ENCODE measurements around the gene PRM1. TPM values are rescaled to one million over a fixed set of nuclear protein-coding genes. Genes with fewer than 3 reads are reported as not detected.

The PRM1 gene
- total RNA-seq, 1 donor from 2014 or later, result not detected

- Histone ChIP-seq H3K36me3 (no peaks in the 10 kb centered on the region), H3K4me3 (no peak overlapping the region), H3K4me1 (no peaks in the 10 kb centered on the region), H3K27ac (no peak overlapping the region), H3K9me3 (no peaks in the 10 kb centered on the region), H3K27me3 (no peaks in the 10 kb centered on the region)
- intact Hi-C loops (cut with DNase I), result no loop called here
- TF ChIP-seq, protein P1, sequence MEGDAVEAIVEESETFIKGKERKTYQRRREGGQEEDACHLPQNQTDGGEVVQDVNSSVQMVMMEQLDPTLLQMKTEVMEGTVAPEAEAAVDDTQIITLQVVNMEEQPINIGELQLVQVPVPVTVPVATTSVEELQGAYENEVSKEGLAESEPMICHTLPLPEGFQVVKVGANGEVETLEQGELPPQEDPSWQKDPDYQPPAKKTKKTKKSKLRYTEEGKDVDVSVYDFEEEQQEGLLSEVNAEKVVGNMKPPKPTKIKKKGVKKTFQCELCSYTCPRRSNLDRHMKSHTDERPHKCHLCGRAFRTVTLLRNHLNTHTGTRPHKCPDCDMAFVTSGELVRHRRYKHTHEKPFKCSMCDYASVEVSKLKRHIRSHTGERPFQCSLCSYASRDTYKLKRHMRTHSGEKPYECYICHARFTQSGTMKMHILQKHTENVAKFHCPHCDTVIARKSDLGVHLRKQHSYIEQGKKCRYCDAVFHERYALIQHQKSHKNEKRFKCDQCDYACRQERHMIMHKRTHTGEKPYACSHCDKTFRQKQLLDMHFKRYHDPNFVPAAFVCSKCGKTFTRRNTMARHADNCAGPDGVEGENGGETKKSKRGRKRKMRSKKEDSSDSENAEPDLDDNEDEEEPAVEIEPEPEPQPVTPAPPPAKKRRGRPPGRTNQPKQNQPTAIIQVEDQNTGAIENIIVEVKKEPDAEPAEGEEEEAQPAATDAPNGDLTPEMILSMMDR (IDR thresholded peaks at IDR 0.05), result no peak
- no peak for DNase-seq (ENCODE audit: low spot score in 2 of 2)
These were observed 16.0 kb downstream of the PRM1 start for GRCh38 chr16:11265124-11265523.

GRCh38 chr16:11264155-11264832, 16.8 kb downstream of the PRM1 start:
- H3K4me1 ChIP-seq, result peaks cover 0 to 1% of the 10 kb centered on the region in 2 donors
- H3K27me3 ChIP-seq, result no peaks in the 10 kb centered on the region
- H3K9me3 ChIP-seq, result no peaks in the 10 kb centered on the region
- no peak for DNase-seq (ENCODE audit: low spot score in 2 of 2)
- no peak overlapping the region for H3K27ac ChIP-seq
- no peaks in the 10 kb centered on the region for H3K36me3 ChIP-seq
- intact Hi-C loops (cut with DNase I), result no loop called here
- no peak overlapping the region for H3K4me3 ChIP-seq
- TF ChIP-seq, protein P1 (IDR thresholded peaks at IDR 0.05), result no peak

DNA sequence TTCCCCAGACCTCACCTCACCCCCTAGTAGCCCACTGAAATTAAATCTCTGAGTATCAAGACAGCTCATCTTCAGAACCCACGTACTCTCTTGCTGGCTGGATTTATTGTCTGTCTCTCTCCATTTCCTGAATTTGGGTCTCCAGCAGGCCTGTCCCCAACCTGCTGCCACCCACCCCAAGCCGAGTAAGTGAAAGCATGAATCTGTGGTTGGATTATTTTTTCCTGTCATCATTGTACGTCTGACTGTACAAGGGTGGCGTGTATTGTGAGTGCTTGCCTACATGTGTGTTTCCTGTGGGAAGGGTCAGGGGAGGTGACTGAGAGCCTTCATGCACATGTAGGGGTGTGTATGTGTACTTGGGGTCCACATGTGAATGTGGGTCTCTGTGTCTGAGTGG, 17.4 kb downstream of the PRM1 start:
- Histone ChIP-seq H3K9me3 (no peaks in the 10 kb centered on the region), H3K36me3 (no peaks in the 10 kb centered on the region), H3K27me3 (no peaks in the 10 kb centered on the region), H3K27ac (no peak overlapping the region), H3K4me1 (peaks cover 0 to 7% of the 10 kb centered on the region in 2 donors), H3K4me3 (no peak overlapping the region)
- no peak for DNase-seq (ENCODE audit: low spot score in 2 of 2)
- TF ChIP-seq, protein P1 (IDR thresholded peaks at IDR 0.05), result no peak
- intact Hi-C loops (cut with DNase I), result no loop called here

GRCh38 chr16:11262915-11263314, 18.2 kb downstream of the PRM1 start:
- intact Hi-C loops (cut with DNase I), result no loop called here
- TF ChIP-seq, protein P1 (IDR thresholded peaks at IDR 0.05), result no peak
- H3K4me1 ChIP-seq, result peaks cover 3 to 10% of the 10 kb centered on the region in 2 donors
- H3K27ac ChIP-seq, result no peak overlapping the region
- H3K36me3 ChIP-seq, result no peaks in the 10 kb centered on the region
- no peak overlapping the region for H3K4me3 ChIP-seq
- no peaks in the 10 kb centered on the region for H3K27me3 ChIP-seq
- DNase-seq (ENCODE audit: low spot score in 2 of 2), result no peak
- no peaks in the 10 kb centered on the region for H3K9me3 ChIP-seq

GRCh38 chr16:11260596-11260966, 20.5 kb downstream of the PRM1 start:
- Histone ChIP-seq H3K27ac (no peak overlapping the region), H3K4me3 (no peak overlapping the region), H3K27me3 (no peaks in the 10 kb centered on the region), H3K9me3 (no peaks in the 10 kb centered on the region), H3K4me1 (peaks cover 3 to 16% of the 10 kb centered on the region in 2 donors), H3K36me3 (no peaks in the 10 kb centered on the region)
- DNase-seq (ENCODE audit: low spot score in 2 of 2), result no peak
- intact Hi-C loops (cut with DNase I), result no loop called here
- TF ChIP-seq, protein P1 (IDR thresholded peaks at IDR 0.05), result no peak

Data from ascending aorta (tissue), 2 donors.